Ramos (cell line): Measurements from ENCODE around the gene FAM219A.

Experiments
- in situ Hi-C: fragments of 300-500 bp; cut with MboI; formaldehyde crosslinking; loops from one replicate; pipeline ENCODE4 v1.14.3; 2022; ENCODE audit warnings: low sequenced_read_pairs; ENCODE audit not compliant: unreplicated experiment

FAM219A gene, protein sequence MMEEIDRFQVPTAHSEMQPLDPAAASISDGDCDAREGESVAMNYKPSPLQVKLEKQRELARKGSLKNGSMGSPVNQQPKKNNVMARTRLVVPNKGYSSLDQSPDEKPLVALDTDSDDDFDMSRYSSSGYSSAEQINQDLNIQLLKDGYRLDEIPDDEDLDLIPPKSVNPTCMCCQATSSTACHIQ

DNA sequence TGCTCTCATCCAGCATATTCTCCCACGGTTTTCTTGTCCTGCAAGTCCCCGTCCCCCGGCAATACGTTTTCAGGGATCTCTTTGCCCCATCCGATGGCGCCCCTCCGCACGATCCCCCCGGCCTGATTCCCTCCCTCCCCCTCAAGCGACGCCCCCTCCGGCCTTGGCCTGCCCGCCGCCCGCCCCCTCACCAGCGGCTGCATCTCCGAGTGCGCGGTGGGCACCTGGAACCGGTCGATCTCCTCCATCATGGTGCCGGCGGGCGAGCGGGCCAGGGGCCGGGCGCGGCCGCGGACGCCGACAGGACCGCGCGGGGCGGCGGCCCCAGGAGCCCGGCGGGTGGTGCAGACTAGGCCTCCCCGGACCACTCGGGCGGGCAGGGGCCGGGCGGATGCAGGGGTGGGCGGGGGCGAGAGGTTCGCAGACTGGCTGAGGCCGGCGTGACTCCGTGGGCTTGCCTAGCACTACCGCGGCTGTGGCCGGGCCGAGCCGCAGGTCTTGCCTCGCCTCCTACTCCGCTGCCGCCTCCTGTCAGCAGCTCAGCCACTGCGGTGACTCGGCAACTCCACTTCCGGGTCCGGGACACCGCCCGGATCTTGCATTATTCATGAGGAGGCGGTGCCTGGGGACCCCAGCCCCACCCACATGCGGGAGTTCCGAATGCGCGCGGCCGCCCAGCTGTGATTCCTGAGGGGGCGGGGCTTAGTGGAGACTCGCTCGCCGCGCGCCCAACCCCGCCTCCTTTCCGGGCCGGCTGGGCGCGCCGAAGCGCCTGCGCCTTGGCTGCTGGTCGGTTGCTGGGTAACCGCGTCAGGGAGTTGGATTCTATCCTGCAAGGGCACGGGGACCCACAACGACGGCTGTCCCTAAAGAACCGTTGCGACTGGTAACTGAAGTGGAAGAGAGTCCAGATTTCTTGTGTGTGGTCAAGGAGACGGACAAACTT lies at the start of gene FAM219A, which contains the start of gene DNAI1:
Gene FAM219A, minus strand, starts transcription at position 558 of the 946 bp plus-strand sequence. Its CDS starts 307 bp downstream, at position 251.
Gene DNAI1, plus strand, starts transcription at position 793 of the 946 bp plus-strand sequence. CDS start 201 bp downstream, outside the sequence.
- in situ Hi-C loops = no loop called here

DNA sequence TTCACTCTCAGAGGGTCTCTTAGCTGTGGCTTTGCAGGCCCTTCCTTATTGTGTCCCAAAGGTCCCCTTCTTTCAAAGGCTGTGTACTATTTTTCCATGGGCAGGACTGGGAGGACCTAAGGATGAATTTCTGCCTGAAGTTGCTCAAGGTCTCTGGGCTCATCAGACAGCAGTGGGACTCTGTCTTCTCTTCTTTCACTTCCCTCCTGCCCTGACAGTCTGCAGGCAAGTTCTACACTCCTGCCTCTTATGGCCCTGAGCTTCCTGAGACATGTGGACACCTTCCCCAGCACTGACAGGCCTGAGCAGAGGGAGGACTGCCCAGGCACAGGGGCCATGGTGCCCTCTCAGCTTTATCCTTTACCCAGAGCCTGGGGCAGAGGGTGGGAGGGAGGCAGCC lies 49.6 kb upstream of the FAM219A start:
- in situ Hi-C loops = no loop called here

DNA sequence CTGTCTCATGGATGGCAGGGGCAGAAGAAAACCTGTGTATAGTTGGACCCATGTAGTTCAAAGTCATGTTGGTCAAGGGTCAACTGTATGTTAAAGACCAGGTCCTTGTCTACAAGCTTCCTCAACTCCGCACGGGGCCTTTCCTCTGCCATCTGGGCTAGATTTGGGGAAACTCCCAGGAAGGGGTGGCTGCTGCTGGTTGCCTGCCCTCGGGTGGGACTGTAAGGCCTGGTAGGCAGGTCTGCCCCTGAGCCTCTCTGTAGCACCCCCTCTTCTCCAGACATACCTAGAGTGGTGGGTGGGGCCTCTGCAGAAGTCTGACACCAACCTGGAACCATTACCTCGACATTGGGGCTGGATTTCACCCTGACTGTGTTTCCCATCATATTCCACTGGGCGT lies 49.2 kb upstream of the FAM219A start:
- in situ Hi-C loops = no loop called here

DNA sequence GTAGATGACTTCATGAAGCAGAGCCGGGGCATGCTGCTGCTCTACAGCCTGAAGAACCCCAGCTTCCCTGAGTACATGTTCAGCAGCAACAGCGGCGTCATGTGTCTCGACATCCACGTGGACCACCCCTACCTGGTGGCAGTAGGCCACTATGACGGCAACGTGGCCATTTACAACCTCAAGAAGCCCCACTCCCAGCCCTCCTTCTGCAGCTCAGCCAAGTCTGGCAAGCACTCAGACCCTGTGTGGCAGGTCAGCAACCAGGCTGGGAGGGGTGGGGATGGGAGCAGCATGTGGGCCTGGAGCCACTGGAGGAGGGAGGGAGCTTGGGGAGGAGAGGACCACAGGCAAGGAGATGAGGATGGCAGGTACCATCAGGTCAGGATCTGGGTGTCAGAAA lies 48.3 kb upstream of the FAM219A start:
- in situ Hi-C loops = no loop called here

DNA sequence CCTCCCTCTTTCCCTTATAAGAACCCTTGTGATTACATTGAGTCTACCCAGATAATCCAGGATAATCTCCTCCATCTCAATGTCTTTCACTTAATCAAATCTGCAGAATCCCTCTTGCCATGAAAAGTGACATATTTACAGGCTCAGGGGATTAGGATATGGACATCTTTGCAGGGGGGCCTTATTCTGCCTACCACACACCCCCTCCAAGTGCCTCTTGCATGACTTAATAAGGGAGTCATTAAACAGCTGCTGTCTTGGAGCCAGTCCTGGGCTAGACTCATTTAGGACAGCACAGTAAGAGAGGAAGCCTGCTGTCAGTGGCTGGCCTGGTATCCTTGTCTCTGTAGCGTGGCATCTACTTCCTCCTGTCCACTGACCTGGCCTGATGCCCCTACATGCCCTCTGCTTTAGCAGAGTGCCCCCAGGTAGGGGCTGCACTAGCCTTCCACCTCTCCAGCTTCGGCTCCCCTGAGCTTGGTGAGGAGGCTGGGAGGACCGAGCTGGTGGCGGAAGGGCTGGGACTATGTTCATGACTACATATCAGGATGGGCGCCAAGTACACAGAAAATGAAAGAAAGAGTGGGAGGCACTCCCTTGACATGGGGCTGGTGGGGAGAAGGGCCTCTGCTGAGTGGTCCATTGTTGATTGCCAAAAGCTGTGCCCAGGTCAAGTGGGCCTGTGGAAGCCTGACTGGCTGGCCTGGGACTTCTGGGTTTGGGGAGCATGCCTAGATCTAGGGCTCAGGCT lies 47.2 kb upstream of the FAM219A start:
- in situ Hi-C loops = no loop called here

DNA sequence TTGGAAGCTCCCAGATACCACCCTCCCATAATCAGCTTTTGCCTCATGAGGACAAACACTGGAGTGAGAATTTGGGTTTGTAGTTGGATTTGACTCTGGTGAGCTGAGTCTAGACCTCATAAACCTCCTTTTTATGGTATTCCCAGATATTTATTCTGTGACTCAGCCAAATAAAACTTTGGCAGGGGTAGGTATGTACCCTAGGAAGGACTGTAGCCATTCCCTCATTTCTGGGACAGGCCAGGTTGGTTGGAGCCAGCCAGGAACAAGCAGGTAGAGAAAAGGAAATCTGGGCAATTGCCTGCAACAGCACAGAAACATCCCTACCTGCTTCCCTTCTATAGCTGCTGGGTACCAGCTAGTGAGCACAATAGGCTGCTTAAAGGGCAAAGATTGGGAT lies 45.0 kb upstream of the FAM219A start:
- in situ Hi-C loops = no loop called here

DNA sequence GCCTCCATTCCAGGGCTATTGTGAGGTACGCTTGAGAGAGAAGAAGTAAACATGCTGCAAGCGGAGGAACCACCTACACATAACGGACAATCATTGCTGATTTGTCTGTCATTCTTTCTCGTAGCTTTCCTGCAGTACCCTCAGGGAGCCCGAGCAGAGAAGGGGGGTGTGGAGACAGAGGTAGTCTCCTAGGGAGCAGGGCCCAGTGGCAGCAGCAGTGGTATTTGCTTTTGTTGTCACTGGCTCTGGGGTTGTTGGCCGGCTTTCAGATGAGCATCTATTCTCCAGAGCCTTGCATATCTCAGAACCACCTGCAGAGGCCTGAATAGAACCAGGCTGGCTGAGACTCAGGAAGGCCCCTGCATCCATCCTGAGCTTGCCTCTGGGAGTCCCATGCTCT lies 44.5 kb upstream of the FAM219A start:
- in situ Hi-C loops = no loop called here

DNA sequence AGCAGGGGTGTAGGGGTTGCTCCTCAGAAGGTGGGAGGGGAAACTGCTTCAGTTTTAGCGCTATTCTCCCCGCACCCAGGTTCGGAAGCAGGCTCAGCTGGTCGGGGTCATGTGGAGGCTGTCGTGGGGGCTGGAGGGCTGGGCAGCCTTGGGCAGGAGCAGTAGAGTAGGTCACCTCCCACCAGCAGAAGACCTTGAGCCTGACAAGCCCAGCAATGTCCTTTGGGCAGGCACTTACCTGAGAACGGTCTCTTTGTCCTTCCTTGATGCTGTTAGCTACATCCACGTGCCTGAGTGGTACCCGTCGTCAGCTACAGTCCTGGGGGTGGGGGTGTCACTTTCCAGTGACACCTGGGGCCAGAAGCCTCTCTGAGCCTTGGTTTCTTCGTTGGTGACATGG lies 44.1 kb upstream of the FAM219A start:
- in situ Hi-C loops = no loop called here

DNA sequence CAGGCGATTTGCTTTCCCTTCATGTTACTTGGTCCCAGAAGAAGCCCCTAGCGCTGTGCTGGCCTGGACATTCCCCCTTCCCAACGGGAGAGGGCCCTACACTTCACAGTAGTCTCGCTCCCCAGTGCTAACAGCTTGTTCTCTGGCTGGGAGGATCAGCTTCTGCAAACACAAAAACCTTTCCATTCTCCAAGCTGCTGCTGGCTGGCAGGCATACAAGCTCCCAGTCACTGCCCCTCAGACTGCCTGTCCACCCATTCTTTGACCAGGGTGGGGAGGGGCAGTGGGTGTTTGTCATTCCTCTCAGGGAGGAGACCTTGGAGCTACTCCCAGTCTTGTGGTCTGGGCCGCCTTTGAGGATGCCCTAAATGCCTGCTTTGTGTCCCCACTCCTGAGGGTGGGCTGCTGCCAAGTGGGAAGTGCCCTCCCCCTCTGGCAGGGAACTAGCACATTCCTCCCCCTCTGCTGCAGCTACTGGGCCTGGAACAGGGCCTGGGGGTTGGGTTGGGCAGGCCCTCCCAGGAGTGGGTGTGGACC lies 43.6 kb upstream of the FAM219A start:
- in situ Hi-C loops = no loop called here

DNA sequence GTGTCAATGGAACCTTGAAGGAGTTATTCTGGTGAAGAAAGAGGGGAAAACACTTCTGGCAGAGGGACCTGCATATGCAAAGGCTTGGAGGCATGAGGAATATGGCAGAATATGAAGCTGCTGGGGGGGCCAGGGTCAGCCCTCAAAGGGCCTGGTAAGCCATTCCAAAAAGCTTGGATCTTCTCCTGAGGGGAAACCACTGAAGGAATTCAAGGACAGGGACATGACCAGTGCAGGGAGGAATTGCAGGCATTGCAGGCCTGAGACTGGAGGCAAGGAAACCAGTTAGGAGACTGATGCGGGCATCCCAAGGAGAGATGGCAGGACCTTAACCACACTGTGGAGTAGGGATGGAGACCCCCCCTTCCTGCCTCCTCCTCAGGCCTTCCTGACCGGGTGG lies 43.0 kb upstream of the FAM219A start:
- in situ Hi-C loops = no loop called here

DNA sequence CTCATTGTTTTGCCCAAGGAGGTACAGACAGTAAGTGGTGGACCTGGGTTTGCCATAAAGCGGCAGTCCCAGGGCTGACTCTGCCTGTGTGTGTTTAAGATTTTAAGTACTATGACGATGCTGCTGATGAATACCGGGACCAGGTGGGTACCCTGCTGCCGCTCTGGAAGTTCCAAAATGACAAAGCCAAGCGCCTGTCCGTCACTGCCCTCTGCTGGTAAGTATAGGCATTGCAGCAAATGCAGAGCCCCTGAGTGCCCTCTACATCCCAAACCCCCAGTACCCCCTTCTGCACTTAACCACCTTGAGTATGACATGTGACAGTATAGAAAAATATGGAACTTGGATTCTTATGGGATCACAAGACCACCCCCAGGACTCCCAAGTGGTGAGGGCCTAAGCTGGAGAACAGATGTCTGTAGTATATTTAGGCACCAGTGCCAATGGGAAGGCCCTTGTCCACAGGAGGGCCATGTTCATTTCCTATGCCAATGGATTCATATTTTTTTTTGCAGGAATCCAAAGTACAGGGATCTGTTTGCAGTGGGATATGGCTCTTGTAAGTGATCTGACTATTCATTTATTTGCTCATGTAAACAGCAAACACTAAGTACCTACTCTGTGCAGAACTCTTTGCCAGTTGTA lies 42.4 kb upstream of the FAM219A start:
- in situ Hi-C loops = no loop called here

DNA sequence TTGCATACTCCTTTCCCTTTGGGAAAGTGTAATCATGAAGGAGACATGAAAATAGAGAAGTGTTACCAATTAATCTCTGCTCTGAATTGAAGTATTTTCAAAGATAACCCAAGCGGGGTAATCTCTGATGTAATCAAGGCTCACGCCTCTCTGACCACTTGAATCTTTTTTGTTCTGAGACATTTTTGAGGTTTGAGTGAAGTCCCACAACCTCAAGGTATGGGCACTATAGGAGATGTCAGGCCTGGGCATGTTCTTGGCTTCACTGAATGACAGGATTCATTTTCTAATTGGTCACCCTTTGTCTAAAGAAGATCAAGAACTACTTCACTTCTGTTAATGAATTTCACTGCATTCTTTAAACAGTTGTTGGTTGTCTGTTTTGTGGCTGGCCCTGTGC lies 40.7 kb upstream of the FAM219A start:
- in situ Hi-C loops = no loop called here

DNA sequence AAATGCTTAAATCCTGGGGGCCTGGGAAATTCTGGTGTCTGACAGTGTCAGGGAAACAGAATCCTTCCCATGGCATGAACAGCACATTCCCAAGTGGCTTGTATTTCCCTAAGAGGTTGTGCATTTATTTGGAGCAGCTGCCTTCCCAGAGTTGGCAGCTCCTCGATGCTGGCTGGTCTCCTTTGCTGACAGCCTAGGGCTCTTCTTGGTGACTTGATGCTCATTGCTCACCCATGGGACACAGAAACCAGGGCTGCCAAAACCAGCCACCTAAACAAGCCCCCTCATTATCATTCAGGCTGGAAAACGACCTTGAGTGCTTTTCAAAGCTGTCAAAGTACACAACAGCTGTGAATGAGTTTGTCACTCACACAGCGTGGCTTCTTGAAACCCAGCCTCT lies 40.2 kb upstream of the FAM219A start:
- in situ Hi-C loops = no loop called here

DNA sequence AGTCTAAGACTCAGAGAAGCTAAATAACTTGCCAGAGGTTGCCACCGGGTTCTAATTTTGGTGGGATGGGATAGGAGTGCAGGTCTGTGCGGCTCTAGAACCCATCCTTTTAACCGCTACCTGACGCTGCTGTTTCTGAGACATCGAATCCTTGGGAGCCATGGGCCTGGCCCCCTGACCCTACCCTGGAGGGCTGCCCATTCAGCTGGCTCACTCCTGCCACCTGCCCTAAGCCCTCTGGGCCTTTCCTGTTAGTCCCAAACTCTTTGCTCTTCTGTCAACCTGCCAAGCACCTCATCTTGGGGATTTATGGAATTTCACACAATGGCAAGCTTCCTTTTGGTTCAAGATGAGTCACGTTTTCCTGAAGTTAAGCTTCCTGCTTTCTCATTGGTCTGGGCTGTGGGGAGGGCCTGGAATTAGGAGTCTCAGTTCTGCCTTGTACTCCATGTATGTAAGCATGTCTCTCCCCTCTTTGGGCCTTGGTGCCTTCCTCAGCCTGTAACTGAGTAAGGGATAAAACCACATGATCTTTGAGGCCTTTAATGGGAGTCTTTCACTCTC lies 37.9 kb upstream of the FAM219A start:
- in situ Hi-C loops = no loop called here

DNA sequence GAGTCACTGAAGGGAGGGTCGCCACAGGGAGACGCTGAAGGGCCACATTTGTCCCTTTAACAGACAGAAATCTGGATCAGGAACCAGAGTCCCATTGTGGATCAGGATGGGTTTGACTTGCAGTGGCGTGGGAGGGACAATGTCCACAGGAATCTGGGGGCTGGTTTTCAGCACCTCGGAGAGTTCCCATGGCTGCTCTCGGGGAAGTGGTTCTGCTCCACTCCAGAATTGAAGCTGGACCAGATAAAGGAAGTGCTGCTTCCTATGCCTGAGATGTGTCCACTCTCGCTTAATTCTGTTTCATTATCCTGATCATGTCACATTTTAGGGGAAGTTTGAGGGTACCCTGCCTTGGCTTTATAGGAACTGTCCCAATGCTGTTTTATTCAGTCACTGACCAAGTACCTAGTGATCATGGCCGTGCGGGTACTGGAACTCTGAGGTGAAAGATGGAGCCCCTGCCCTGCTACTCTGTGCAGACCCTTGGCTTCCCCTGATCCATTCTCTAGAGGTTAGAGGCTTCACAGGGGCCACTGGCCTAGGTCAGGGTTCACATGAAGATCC lies 35.7 kb upstream of the FAM219A start:
- in situ Hi-C loops = loop anchor here (5.0 kb wide), 1 partner anchor 62 kb away; no protein-coding TSS in a partner anchor

DNA sequence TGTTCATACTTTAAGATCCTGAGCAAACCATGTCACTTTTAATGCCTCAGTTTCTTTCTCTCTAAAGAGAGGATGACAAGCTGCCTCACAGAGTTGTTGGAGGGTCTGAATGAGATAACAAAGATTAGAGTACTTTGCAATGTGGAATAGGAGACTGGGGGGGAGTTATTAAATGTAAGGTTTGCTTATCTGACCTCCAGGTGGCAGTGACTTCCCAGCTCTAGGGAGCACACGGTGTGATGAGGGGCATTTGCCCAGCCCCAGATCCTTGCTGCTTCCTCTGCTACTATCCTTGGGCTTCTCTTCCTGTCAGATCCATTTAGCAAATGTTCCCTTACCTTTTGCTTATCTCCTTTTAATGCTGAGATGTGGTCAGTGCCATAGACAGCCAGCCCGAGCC lies 33.7 kb upstream of the FAM219A start:
- in situ Hi-C loops = loop anchor here (5.0 kb wide), 1 partner anchor 60 kb away; no protein-coding TSS in a partner anchor

DNA sequence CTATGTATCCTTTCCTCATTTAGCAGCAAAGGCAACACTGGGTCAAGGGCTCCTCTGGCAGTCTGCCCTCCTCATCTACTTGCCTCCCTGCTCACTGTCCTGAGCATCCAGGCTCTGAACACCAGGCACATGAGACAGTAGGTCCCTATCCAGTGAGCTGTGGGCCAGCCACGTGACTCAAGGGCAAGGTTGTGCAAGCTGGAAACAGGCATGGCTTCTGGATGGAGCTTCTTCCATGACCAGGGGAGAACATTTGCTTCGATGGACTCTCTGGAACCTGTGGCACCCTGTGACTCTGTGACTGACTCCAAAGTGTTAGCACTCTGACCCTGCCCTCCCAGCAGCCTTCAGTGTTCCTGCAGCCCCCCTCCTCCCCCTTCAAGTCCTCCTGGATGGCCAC lies 33.2 kb upstream of the FAM219A start:
- in situ Hi-C loops = loop anchor here (5.0 kb wide), 1 partner anchor 59 kb away; no protein-coding TSS in a partner anchor

DNA sequence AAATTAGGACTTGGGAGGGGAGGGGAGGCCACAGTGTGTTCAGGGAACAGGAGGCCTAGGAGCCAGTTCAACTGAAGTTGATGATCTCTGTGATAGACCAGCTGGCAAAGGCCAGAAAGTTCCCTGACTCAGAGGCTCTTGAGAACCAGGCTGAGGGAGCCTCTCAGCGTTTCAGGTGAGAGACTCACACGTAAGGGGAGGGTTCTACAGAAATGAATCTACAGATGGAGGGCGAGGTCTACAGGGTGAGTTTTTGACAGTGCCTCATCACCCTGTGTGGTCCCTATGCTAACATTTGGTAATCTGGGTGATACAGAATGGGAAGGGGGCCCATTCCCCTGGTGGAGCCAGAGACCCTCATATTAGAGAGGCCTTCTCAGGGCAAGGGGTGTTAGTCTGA lies 32.4 kb upstream of the FAM219A start:
- in situ Hi-C loops = loop anchor here (5.0 kb wide), 1 partner anchor 58 kb away; no protein-coding TSS in a partner anchor

DNA sequence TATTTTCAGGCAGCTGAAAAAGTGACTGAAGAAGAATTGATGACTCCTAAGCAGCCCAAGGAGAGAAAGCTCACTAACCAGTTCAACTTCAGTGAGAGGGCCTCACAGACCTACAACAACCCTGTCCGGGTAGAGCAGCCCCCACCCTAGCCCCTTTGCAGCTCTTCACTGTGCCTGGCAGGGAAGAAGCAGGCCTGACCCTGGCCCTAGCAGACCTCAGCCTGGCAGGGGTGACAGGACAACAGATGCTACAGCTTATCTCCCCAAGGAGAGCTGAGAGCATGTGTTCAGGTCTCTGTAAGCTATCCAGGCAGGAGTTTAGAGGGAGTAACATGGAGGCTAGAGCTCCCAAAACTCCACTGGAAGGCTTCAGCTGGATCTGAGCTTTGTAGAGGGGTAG lies 32.0 kb upstream of the FAM219A start:
- in situ Hi-C loops = loop anchor here (5.0 kb wide), 1 partner anchor 58 kb away; no protein-coding TSS in a partner anchor
